Measurements from ENCODE around the gene COX6B1. TPM values are rescaled to one million over a fixed set of nuclear protein-coding genes. Genes with fewer than 3 reads are reported as not detected.

The COX6B1 gene
- total and polyA plus RNA-seq, 2 donors from 2014 or later = 323 to 1,951 TPM

GRCh38 chr19:35643255-35644205 lies 4.6 kb upstream of the COX6B1 start:
- no peak for FAIRE-seq
- Histone ChIP-seq H3K4me3 (ENCODE audit: low read length in 3 of 3) (peak overlapping the region; percentile 56 to 86 (median 70)), H3K9ac (ENCODE audit: low read length in 3 of 3) (peak overlapping the region; percentile 35 to 60 (median 58)), H3K4me1 (ENCODE audit: control insufficient read depth in 2 of 3, insufficient read depth in 2 of 3, low read depth in 1 of 3, low read length in 3 of 3) (peaks cover 0 to 10% (median 0%) of the 10 kb centered on the region in 3 donors), H3K27ac (ENCODE audit: low read depth in 2 of 2, low read length in 2 of 2) (peak overlapping the region; percentile 86 to 91), H3K36me3 (ENCODE audit: control insufficient read depth in 2 of 3, insufficient read depth in 3 of 3, low read length in 3 of 3) (no peaks in the 10 kb centered on the region), H3K27me3 (ENCODE audit: control insufficient read depth, insufficient read depth, low read length) (no peaks in the 10 kb centered on the region), H3K9me3 (ENCODE audit: control insufficient read depth in 2 of 3, insufficient read depth in 1 of 3, low read length in 3 of 3) (no peaks in the 10 kb centered on the region)
- TF ChIP-seq, protein P1, sequence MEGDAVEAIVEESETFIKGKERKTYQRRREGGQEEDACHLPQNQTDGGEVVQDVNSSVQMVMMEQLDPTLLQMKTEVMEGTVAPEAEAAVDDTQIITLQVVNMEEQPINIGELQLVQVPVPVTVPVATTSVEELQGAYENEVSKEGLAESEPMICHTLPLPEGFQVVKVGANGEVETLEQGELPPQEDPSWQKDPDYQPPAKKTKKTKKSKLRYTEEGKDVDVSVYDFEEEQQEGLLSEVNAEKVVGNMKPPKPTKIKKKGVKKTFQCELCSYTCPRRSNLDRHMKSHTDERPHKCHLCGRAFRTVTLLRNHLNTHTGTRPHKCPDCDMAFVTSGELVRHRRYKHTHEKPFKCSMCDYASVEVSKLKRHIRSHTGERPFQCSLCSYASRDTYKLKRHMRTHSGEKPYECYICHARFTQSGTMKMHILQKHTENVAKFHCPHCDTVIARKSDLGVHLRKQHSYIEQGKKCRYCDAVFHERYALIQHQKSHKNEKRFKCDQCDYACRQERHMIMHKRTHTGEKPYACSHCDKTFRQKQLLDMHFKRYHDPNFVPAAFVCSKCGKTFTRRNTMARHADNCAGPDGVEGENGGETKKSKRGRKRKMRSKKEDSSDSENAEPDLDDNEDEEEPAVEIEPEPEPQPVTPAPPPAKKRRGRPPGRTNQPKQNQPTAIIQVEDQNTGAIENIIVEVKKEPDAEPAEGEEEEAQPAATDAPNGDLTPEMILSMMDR (IDR thresholded peaks at IDR 0.05; ENCODE audit: borderline replicate concordance, extremely low read depth, insufficient read depth) = no peak
- peak; percentile 92 to 95 (median 93) for DNase-seq
- intact Hi-C loops (cut with DNase I) = no loop called here

DNA sequence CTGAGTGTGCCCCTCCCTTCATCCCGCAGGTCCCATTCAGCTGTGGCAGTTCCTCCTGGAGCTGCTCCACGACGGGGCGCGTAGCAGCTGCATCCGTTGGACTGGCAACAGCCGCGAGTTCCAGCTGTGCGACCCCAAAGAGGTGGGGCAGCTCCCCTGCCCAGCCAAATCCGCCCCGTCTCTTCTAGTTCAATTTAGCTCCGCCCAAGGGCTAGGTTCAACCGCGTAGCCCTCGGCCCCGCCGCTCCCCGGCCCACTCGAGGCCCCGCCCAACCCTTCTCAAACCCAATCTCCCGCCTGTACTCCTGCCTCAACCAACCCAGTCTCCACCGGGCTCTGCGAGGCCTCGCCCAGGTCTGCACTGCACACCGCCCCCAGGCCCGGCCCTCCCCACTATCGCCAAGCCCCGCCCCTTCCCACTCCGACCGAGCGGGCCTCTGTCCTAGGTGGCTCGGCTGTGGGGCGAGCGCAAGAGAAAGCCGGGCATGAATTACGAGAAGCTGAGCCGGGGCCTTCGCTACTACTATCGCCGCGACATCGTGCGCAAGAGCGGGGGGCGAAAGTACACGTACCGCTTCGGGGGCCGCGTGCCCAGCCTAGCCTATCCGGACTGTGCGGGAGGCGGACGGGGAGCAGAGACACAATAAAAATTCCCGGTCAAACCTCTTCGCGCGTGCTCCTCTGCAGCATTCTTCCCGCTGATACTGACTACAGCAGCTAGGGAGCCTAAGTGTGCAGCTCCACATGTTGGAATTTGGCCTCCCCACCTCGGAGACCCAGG lies 3.7 kb upstream of the COX6B1 start:
- intact Hi-C loops (cut with DNase I) = no loop called here
- DNase-seq (peak; percentile 93 to 98 (median 96)), FAIRE-seq (no peak)
- H3K36me3 ChIP-seq (ENCODE audit: control insufficient read depth in 2 of 3, insufficient read depth in 3 of 3, low read length in 3 of 3) = no peaks in the 10 kb centered on the region
- peak overlapping the region; percentile 35 to 60 (median 58) for H3K9ac ChIP-seq (ENCODE audit: low read length in 3 of 3)
- H3K4me3 ChIP-seq (ENCODE audit: low read length in 3 of 3) = peak overlapping the region; percentile 45 to 86 (median 70)
- H3K27me3 ChIP-seq (ENCODE audit: control insufficient read depth, insufficient read depth, low read length) = no peaks in the 10 kb centered on the region
- peaks cover 0 to 15% (median 0%) of the 10 kb centered on the region in 3 donors for H3K4me1 ChIP-seq (ENCODE audit: control insufficient read depth in 2 of 3, insufficient read depth in 2 of 3, low read depth in 1 of 3, low read length in 3 of 3)
- H3K27ac ChIP-seq (ENCODE audit: low read depth in 2 of 2, low read length in 2 of 2) = peak overlapping the region; percentile 86 to 91
- no peaks in the 10 kb centered on the region for H3K9me3 ChIP-seq (ENCODE audit: control insufficient read depth in 2 of 3, insufficient read depth in 1 of 3, low read length in 3 of 3)
- TF ChIP-seq, protein P1 (IDR thresholded peaks at IDR 0.05; ENCODE audit: borderline replicate concordance, extremely low read depth, insufficient read depth) = no peak

DNA sequence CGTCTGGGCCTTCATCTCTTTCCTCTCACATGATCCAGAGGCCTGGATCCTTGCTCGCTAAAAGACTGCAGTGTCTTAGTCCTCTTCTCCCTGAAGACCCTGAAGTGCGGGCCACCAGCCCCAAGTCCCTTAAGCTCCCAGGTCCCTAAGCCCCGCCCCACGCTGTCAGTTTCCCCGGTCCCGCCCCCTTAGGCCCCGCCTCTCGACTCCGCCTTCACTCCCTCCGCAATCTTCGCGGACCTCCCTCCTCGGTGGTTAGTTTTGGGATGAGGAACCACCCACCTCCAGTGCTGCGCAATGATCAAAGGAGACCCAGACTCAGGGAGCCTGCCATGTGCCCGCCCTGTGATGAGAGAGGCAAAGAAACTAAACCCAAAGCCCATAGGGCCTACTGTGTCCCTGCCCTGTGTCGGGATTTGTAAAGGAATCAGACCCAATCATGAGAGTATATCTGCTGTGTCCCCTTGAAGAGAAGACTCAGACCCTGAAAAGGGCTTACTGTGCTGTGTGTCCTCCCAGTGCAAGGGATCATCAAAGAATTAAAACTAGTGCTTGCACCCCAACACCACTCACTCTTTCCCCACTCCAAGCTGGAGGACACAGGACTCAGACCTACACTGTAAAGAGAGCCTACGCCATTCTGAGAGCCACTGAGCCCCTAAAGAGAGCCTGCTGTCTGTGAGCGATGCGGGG lies 3.0 kb upstream of the COX6B1 start:
- Histone ChIP-seq H3K4me3 (ENCODE audit: low read length in 3 of 3) (peak overlapping the region; percentile 18 to 86 (median 45)), H3K9ac (ENCODE audit: low read length in 3 of 3) (peak overlapping the region in 1 of 3 donors; percentile 55)
- no peak for FAIRE-seq

More for the DNA sequence above, 3.0 kb upstream of the COX6B1 start:
- DNase-seq = peak; percentile 76 to 93 (median 84)
- Histone ChIP-seq H3K27me3 (ENCODE audit: control insufficient read depth, insufficient read depth, low read length) (no peaks in the 10 kb centered on the region), H3K27ac (ENCODE audit: low read depth in 2 of 2, low read length in 2 of 2) (peak overlapping the region; percentile 80 to 91), H3K36me3 (ENCODE audit: control insufficient read depth in 2 of 3, insufficient read depth in 3 of 3, low read length in 3 of 3) (no peaks in the 10 kb centered on the region), H3K4me1 (ENCODE audit: control insufficient read depth in 2 of 3, insufficient read depth in 2 of 3, low read depth in 1 of 3, low read length in 3 of 3) (peaks cover 0 to 17% (median 0%) of the 10 kb centered on the region in 3 donors), H3K9me3 (ENCODE audit: control insufficient read depth in 2 of 3, insufficient read depth in 1 of 3, low read length in 3 of 3) (no peaks in the 10 kb centered on the region)
- intact Hi-C loops (cut with DNase I) = no loop called here
- TF ChIP-seq, protein P1 (IDR thresholded peaks at IDR 0.05; ENCODE audit: borderline replicate concordance, extremely low read depth, insufficient read depth) = no peak

All from kidney (tissue), 14 donors.